ENCODE measurements around the gene SEC16B. TPM values are rescaled to one million over a fixed set of nuclear protein-coding genes. Genes with fewer than 3 reads are reported as not detected.

Gene SEC16B
- total and polyA plus RNA-seq, 8 donors: 3.3 to 53.9 (median 13.4) TPM

DNA sequence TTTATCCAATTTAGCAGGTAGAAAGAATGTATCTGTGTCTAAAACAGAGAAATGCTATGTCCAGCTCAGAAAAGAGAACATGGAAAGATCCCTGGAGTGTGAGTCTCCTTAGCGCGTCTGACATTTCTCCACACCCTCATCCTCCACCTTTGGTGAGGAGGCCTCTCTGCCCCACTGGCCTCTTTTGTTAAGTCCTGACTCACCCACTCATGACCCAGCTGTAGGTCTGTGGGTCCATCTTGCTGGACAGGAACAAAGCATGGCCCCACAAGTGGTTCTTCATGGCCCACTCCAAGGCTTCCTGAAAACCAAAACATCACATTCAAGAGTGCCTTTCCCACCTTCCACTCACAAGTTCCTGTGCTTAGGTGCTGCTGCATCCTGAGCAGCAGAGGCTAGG, 15.8 kb downstream of the SEC16B start:
- H3K9me3 ChIP-seq: no peaks in the 10 kb centered on the region
- no peaks in the 10 kb centered on the region for H3K27me3 ChIP-seq
- H3K27ac ChIP-seq: no peak overlapping the region
- H3K36me3 ChIP-seq: peaks cover 0 to 85% (median 60%) of the 10 kb centered on the region in 4 donors
- no peaks in the 10 kb centered on the region for H3K4me1 ChIP-seq
- no peak overlapping the region for H3K4me3 ChIP-seq
- intact Hi-C loops (cut with DNase I; ENCODE audit: low total_unique reads): no loop called here
- TF ChIP-seq POLR2AphosphoS5 (IDR thresholded peaks at IDR 0.05): no peak
- TF ChIP-seq, protein P1, sequence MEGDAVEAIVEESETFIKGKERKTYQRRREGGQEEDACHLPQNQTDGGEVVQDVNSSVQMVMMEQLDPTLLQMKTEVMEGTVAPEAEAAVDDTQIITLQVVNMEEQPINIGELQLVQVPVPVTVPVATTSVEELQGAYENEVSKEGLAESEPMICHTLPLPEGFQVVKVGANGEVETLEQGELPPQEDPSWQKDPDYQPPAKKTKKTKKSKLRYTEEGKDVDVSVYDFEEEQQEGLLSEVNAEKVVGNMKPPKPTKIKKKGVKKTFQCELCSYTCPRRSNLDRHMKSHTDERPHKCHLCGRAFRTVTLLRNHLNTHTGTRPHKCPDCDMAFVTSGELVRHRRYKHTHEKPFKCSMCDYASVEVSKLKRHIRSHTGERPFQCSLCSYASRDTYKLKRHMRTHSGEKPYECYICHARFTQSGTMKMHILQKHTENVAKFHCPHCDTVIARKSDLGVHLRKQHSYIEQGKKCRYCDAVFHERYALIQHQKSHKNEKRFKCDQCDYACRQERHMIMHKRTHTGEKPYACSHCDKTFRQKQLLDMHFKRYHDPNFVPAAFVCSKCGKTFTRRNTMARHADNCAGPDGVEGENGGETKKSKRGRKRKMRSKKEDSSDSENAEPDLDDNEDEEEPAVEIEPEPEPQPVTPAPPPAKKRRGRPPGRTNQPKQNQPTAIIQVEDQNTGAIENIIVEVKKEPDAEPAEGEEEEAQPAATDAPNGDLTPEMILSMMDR (IDR thresholded peaks at IDR 0.05): no peak
- TF ChIP-seq EP300 (IDR thresholded peaks at IDR 0.05): no peak
- no peak for TF ChIP-seq POLR2A (IDR thresholded peaks at IDR 0.05)
- WGBS, 5 donors: 85 to 99% (median 93%) methylated on average over 2 of the region's 2 CpGs
- no peak for DNase-seq

DNA sequence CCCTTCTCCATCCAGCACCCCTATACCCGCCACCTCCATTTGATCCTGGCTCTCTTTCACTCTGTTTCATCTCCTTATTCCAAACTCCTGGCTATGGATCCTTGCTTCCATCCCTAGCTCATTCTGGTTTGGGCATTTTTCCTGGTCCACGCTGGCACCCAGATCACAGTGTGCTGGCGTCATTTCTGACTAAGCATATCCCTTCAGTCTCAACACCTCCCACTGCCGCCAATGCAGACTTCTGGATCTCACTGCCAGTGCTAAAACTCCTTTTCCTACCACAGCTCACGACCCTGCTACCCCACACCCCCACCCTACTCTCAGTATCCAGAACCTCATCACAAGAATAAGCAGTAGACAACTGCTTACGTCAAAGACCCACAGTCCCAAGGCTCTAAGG, 16.3 kb downstream of the SEC16B start:
- H3K36me3 ChIP-seq: peaks cover 0 to 80% (median 55%) of the 10 kb centered on the region in 4 donors
- no peaks in the 10 kb centered on the region for H3K27me3 ChIP-seq
- no peak for TF ChIP-seq POLR2AphosphoS5 (IDR thresholded peaks at IDR 0.05)
- no peak for TF ChIP-seq EP300 (IDR thresholded peaks at IDR 0.05)
- TF ChIP-seq, protein P1 (IDR thresholded peaks at IDR 0.05): no peak
- no peak for TF ChIP-seq POLR2A (IDR thresholded peaks at IDR 0.05)
- no peak overlapping the region for H3K27ac ChIP-seq
- no peak for DNase-seq
- intact Hi-C loops (cut with DNase I; ENCODE audit: low total_unique reads): no loop called here
- H3K9me3 ChIP-seq: no peaks in the 10 kb centered on the region
- 84 to 93% (median 91%) methylated on average over 6 of the region's 6 CpGs for WGBS, 5 donors
- no peak overlapping the region for H3K4me3 ChIP-seq
- H3K4me1 ChIP-seq: peaks cover 0 to 1% (median under 1%) of the 10 kb centered on the region in 4 donors

DNA sequence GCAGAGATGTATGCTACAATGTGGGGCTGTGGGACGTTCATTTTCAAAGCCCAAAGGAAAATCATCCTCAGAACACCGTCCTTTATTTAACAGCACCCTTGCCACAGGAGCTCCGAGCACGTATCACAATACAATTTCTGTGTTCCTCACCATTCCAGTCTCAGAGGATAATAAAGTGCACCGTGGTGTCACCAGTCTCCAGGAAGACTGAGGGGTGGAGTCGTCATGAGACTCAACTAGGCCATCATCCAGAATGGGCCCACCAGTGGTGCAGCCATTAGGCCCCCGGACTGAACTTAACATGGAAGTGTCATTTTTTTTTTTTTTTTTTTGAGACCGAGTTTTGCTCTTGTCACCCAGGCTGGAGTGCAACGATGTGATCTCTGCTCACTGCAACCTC, 17.2 kb downstream of the SEC16B start:
- Histone ChIP-seq H3K27me3 (no peaks in the 10 kb centered on the region), H3K36me3 (peaks cover 0 to 74% (median 46%) of the 10 kb centered on the region in 4 donors), H3K9me3 (no peaks in the 10 kb centered on the region), H3K4me1 (peaks cover 0 to 6% (median 2%) of the 10 kb centered on the region in 4 donors), H3K27ac (no peak overlapping the region), H3K4me3 (no peak overlapping the region)
- no peak for DNase-seq
- WGBS, 5 donors: 91 to 97% (median 95%) methylated on average over 9 of the region's 9 CpGs
- intact Hi-C loops (cut with DNase I; ENCODE audit: low total_unique reads): no loop called here
- TF ChIP-seq, protein P1 (IDR thresholded peaks at IDR 0.05): no peak
- TF ChIP-seq EP300 (IDR thresholded peaks at IDR 0.05) (no peak), POLR2AphosphoS5 (IDR thresholded peaks at IDR 0.05) (no peak), POLR2A (IDR thresholded peaks at IDR 0.05) (no peak)

DNA sequence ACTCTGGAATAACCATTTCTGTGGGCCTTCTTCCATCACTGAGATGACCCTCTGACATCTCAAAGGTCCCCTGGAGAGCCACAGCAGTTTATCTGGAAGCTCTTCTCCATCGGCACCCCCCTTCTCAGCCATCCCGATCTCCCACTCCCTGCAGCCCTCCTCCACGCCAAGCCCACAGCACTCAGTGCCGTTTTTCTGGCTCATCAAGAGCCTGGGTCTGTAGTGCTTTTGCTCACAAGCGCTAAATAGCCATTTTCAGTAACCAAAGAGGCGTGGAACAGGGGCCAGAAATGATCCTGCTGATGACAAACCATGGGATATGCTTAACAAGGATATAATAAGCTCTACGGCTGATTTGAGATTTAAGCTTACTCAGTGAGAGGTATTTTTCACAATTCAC, 17.6 kb downstream of the SEC16B start:
- intact Hi-C loops (cut with DNase I; ENCODE audit: low total_unique reads): no loop called here
- no peaks in the 10 kb centered on the region for H3K9me3 ChIP-seq
- H3K27me3 ChIP-seq: no peaks in the 10 kb centered on the region
- peaks cover 0 to 6% (median 2%) of the 10 kb centered on the region in 4 donors for H3K4me1 ChIP-seq
- no peak overlapping the region for H3K27ac ChIP-seq
- no peak overlapping the region for H3K4me3 ChIP-seq
- 88 to 94% (median 91%) methylated on average over 7 of the region's 7 CpGs for WGBS, 5 donors
- no peak for DNase-seq
- peaks cover 0 to 74% (median 43%) of the 10 kb centered on the region in 4 donors for H3K36me3 ChIP-seq
- TF ChIP-seq, protein P1 (IDR thresholded peaks at IDR 0.05): no peak
- TF ChIP-seq EP300 (IDR thresholded peaks at IDR 0.05): no peak
- TF ChIP-seq POLR2A (IDR thresholded peaks at IDR 0.05): no peak
- no peak for TF ChIP-seq POLR2AphosphoS5 (IDR thresholded peaks at IDR 0.05)
